Activated CD4-positive, alpha-beta T cell treated with anti-CD3 and anti-CD28 coated beads, Interleukin-2, amount 10 ng/mL, durations not matched to agents 7 days and 5 days (primary cell): ENCODE measurements around the gene MESD. TPM values are rescaled to one million over a fixed set of nuclear protein-coding genes. Genes with fewer than 3 reads are reported as not detected.

ENCODE experiments used
- CTCF ChIA-PET: fragments of 350-600 bp; sonication (Branson Sonifier 250); formaldehyde crosslinking; loops from one replicate; lab custom pipeline; 2021; ENCODE audit warnings: antibody characterized with exemption; lab: Charles Lee
- POLR2A ChIA-PET: fragments of 350-600 bp; sonication (Branson Sonifier 250); formaldehyde crosslinking; loops from one replicate; lab custom pipeline; 2021; ENCODE audit warnings: antibody characterized with exemption; lab: Charles Lee
- DNase-seq: peaks from one replicate; pipeline ENCODE4 v3.0.0-alpha.2; 2020
- H3K27ac Mint-ChIP-seq: one replicate; pipeline ENCODE4 v1.8.0; 2021; ENCODE audit warnings: mild to moderate bottlenecking, moderate library complexity, mixed read lengths
- H3K27me3 Mint-ChIP-seq: one replicate; pipeline ENCODE4 v1.8.0; 2021; ENCODE audit warnings: mixed read lengths
- H3K36me3 Mint-ChIP-seq: one replicate; pipeline ENCODE4 v1.8.0; 2021; ENCODE audit warnings: low read depth, mixed read lengths
- H3K4me1 Mint-ChIP-seq: one replicate; pipeline ENCODE4 v1.8.0; 2021; ENCODE audit warnings: mixed read lengths
- H3K4me3 Mint-ChIP-seq: one replicate; pipeline ENCODE4 v1.8.0; 2021; ENCODE audit warnings: mild to moderate bottlenecking, moderate library complexity, mixed read lengths
- H3K9me3 Mint-ChIP-seq: one replicate; pipeline ENCODE4 v1.8.0; 2021; ENCODE audit warnings: mixed read lengths
- total RNA-seq, 2 experiments: library from RNA; stranded (reverse); gene quantifications; one replicate each; pipeline ENCODE4 v1.2.3, GENCODE V29; 2021

MESD gene
- total RNA-seq, 2 experiments from 2014 or later, result 34.0 to 34.3 TPM

DNA sequence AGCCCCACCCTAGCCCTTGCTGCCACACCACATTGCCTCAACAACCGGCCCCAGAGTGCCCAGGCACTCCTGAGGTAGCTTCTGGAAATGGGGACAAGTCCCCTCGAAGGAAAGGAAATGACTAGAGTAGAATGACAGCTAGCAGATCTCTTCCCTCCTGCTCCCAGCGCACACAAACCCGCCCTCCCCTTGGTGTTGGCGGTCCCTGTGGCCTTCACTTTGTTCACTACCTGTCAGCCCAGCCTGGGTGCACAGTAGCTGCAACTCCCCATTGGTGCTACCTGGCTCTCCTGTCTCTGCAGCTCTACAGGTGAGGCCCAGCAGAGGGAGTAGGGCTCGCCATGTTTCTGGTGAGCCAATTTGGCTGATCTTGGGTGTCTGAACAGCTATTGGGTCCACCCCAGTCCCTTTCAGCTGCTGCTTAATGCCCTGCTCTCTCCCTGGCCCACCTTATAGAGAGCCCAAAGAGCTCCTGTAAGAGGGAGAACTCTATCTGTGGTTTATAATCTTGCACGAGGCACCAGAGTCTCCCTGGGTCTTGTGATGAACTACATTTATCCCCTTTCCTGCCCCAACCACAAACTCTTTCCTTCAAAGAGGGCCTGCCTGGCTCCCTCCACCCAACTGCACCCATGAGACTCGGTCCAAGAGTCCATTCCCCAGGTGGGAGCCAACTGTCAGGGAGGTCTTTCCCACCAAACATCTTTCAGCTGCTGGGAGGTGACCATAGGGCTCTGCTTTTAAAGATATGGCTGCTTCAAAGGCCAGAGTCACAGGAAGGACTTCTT, 39.1 kb downstream of the MESD start:
- ChIA-PET POLR2A (no interaction called here), CTCF (interaction anchor here (0.8 to 1.3 kb wide), 2 partner anchors 20 to 165 kb away, joined by 3 read pairs; no protein-coding TSS in a partner anchor)
- Mint-ChIP-seq H3K4me3 (no peak overlapping the region), H3K27me3 (no peaks in the 10 kb centered on the region), H3K9me3 (no peaks in the 10 kb centered on the region), H3K4me1 (no peaks in the 10 kb centered on the region), H3K27ac (no peak overlapping the region), H3K36me3 (peaks cover 18% of the 10 kb centered on the region)
- no peak for DNase-seq

DNA sequence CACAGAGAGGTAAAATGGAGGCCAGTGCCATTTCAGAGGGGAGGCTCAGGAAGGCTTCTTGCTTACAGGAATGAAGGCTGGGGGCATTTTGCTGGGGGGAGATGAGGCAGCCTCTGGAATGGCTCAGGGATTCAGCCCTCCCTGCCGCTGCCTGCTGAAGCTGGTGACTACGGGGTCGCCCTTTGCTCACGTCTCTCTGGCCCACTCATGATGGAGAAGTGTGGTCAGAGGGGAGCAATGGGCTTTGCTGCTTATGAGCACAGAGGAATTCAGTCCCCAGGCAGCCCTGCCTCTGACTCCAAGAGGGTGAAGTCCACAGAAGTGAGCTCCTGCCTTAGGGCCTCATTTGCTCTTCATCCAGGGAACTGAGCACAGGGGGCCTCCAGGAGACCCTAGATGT, 39.9 kb downstream of the MESD start:
- H3K27me3 Mint-ChIP-seq, result no peaks in the 10 kb centered on the region
- no peaks in the 10 kb centered on the region for H3K9me3 Mint-ChIP-seq
- no peak for DNase-seq
- CTCF ChIA-PET, result interaction anchor here (0.8 to 1.3 kb wide), 2 partner anchors 21 to 164 kb away, joined by 3 read pairs; no protein-coding TSS in a partner anchor
- H3K36me3 Mint-ChIP-seq, result peaks cover 17% of the 10 kb centered on the region
- H3K27ac Mint-ChIP-seq, result no peak overlapping the region
- no peaks in the 10 kb centered on the region for H3K4me1 Mint-ChIP-seq
- H3K4me3 Mint-ChIP-seq, result no peak overlapping the region
- POLR2A ChIA-PET, result no interaction called here

DNA sequence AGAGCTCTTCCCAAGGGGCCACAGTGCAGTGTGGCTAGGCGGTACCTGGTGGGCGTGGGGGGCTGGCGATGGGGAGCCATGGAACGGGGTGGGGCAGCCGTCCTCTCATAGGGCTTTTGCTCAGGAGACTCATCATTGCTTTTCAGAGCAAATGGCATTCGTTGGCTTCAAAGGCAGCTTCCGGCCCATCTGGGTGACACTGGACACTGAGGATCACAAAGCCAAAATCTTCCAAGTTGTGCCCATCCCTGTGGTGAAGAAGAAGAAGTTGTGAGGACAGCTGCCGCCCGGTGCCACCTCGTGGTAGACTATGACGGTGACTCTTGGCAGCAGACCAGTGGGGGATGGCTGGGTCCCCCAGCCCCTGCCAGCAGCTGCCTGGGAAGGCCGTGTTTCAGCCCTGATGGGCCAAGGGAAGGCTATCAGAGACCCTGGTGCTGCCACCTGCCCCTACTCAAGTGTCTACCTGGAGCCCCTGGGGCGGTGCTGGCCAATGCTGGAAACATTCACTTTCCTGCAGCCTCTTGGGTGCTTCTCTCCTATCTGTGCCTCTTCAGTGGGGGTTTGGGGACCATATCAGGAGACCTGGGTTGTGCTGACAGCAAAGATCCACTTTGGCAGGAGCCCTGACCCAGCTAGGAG, 40.8 kb downstream of the MESD start:
- CTCF ChIA-PET, result no interaction called here
- POLR2A ChIA-PET, result no interaction called here
- Mint-ChIP-seq H3K27ac (no peak overlapping the region), H3K36me3 (peaks cover 20% of the 10 kb centered on the region), H3K9me3 (no peaks in the 10 kb centered on the region), H3K27me3 (no peaks in the 10 kb centered on the region), H3K4me1 (no peaks in the 10 kb centered on the region), H3K4me3 (no peak overlapping the region)
- no peak for DNase-seq

- Mint-ChIP-seq H3K27ac (no peak overlapping the region), H3K9me3 (no peaks in the 10 kb centered on the region), H3K36me3 (peaks cover 15% of the 10 kb centered on the region), H3K4me1 (no peaks in the 10 kb centered on the region), H3K4me3 (no peak overlapping the region), H3K27me3 (no peaks in the 10 kb centered on the region)
- no peak for DNase-seq
- POLR2A ChIA-PET, result no interaction called here
- CTCF ChIA-PET, result no interaction called here
These were observed 43.0 kb downstream of the MESD start for GRCh38 chr15:80946576-80946975.

DNA sequence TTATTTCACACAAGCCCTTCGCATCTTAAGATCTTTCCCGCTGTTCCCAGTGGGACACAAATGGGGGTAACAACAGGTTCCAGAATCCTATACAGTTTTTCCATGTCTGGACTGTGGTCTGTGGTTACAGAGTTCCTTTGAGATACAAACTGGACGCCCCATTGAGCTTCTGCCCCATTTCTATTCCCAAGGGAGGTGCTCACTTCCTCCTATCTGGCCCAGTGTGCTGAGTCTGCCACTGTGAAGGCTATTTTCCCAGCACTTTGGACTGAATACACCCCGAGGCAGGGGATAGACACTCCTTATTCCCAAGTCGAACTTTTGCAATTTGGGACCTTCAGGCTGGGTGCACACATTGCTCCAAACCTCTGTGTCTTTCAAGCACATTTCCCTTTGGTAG, 44.0 kb downstream of the MESD start:
- Mint-ChIP-seq H3K9me3 (no peaks in the 10 kb centered on the region), H3K36me3 (peaks cover 10% of the 10 kb centered on the region), H3K27ac (no peak overlapping the region), H3K4me1 (no peaks in the 10 kb centered on the region), H3K27me3 (no peaks in the 10 kb centered on the region), H3K4me3 (no peak overlapping the region)
- ChIA-PET POLR2A (no interaction called here), CTCF (no interaction called here)
- DNase-seq, result no peak

DNA sequence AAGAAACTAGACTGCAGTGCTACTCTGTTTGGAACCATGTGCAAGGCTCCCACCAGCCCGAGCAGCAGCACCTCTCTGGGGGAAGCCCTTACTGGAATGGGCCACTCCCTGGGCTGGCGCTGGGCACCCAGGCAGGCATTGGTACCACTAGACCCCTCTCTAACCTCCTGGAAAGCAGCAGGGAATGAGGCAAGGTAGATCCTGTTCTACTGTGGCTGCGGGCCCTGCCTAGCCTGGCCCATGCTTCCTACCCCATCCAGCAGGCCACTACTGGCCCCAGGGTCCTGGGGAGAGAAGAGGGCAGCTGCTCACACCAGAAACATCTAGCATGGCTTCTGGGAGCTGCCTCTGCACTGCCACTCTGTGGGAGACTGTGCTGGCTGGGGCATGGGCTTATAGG, 44.8 kb downstream of the MESD start:
- ChIA-PET CTCF (interaction anchor here (0.6 kb wide), 1 partner anchor 90 kb away, joined by 3 read pairs; no protein-coding TSS in a partner anchor), POLR2A (no interaction called here)
- no peak overlapping the region for H3K27ac Mint-ChIP-seq
- no peak for DNase-seq
- no peaks in the 10 kb centered on the region for H3K27me3 Mint-ChIP-seq
- H3K36me3 Mint-ChIP-seq, result peaks cover 6% of the 10 kb centered on the region
- H3K9me3 Mint-ChIP-seq, result no peaks in the 10 kb centered on the region
- no peak overlapping the region for H3K4me3 Mint-ChIP-seq
- no peaks in the 10 kb centered on the region for H3K4me1 Mint-ChIP-seq

GRCh38 chr15:80942746-80943565, 46.7 kb downstream of the MESD start:
- no peaks in the 10 kb centered on the region for H3K4me1 Mint-ChIP-seq
- no peaks in the 10 kb centered on the region for H3K9me3 Mint-ChIP-seq
- DNase-seq, result no peak
- peaks cover 3% of the 10 kb centered on the region for H3K36me3 Mint-ChIP-seq
- no peak overlapping the region for H3K27ac Mint-ChIP-seq
- H3K27me3 Mint-ChIP-seq, result no peaks in the 10 kb centered on the region
- POLR2A ChIA-PET, result no interaction called here
- no peak overlapping the region for H3K4me3 Mint-ChIP-seq
- CTCF ChIA-PET, result no interaction called here

GRCh38 chr15:80942266-80942665, 47.4 kb downstream of the MESD start:
- DNase-seq, result no peak
- Mint-ChIP-seq H3K9me3 (no peaks in the 10 kb centered on the region), H3K27ac (no peak overlapping the region), H3K36me3 (peaks cover 3% of the 10 kb centered on the region), H3K4me3 (no peak overlapping the region), H3K27me3 (no peaks in the 10 kb centered on the region), H3K4me1 (no peaks in the 10 kb centered on the region)
- ChIA-PET CTCF (no interaction called here), POLR2A (no interaction called here)

DNA sequence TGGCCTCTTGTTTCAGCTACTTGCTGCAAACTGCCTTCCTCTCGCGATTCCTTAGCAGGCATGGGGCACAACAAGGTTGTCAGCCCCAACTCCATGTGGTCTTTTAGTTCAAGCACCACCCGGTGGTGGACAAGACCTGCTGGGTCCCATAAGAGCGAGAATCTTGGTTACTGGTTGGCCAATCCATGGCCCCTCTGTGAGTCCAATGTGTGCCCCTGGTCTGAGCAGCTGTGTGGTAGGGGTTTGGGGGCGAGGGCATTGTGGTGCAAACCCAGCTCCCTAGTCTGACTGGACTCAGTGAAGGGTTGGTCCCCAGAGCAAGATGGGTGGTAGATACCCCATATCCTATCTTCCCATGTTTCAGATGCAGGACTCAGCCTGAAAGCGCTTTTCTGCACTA, 48.8 kb downstream of the MESD start:
- no peak for DNase-seq
- Mint-ChIP-seq H3K4me3 (no peak overlapping the region), H3K9me3 (no peaks in the 10 kb centered on the region), H3K4me1 (no peaks in the 10 kb centered on the region), H3K27ac (no peak overlapping the region), H3K36me3 (peaks cover 3% of the 10 kb centered on the region), H3K27me3 (no peaks in the 10 kb centered on the region)
- ChIA-PET POLR2A (no interaction called here), CTCF (interaction anchor here (1.5 kb wide), 1 partner anchor 19 kb away, joined by 3 read pairs; no protein-coding TSS in a partner anchor)

DNA sequence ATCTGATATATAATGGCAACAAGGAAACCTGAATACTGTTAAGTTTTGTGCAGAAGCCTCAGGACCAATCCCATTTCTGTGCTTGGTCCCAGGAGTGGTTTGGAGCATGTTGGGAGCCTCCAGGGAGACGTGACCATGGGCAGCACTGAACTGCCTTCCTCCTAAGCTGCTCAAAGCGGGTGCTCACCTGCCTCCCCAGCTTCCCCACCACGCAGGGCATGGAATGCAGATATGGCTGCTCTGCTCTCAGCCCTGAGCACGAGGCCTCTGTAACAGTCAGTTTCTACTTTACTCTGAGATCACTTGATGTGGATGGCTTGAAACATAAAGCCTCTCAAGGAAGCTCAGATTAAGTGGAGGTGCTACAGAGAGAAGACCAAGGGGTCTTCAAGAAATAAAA, 49.3 kb downstream of the MESD start:
- no peak overlapping the region for H3K4me3 Mint-ChIP-seq
- DNase-seq, result no peak
- ChIA-PET POLR2A (no interaction called here), CTCF (interaction anchor here (1.5 kb wide), 1 partner anchor 18 kb away, joined by 3 read pairs; no protein-coding TSS in a partner anchor)
- peaks cover 3% of the 10 kb centered on the region for H3K36me3 Mint-ChIP-seq
- no peaks in the 10 kb centered on the region for H3K27me3 Mint-ChIP-seq
- no peaks in the 10 kb centered on the region for H3K4me1 Mint-ChIP-seq
- no peak overlapping the region for H3K27ac Mint-ChIP-seq
- no peaks in the 10 kb centered on the region for H3K9me3 Mint-ChIP-seq

DNA sequence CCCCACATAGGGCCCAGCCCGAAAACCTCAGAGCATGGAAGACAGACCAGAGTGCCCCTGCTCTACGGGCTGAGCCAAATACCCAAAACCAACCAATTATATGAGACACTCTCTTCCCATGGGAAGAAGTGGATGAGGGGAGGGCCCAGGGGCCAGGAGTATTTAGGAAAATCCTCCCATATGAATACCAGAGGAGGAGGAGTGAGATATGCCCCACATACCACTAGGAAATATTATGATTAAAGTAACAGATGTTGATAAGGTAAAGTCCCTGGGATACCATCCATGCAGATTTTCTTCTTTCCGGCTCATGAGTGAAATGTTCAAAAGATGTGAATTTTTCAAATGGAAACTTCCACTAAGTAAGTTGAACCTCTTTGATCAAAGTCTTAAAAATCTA, 50.4 kb downstream of the MESD start:
- no peak for DNase-seq
- ChIA-PET POLR2A (interaction anchor here (0.6 kb wide), 1 partner anchor 166 kb away, joined by 4 read pairs; no protein-coding TSS in a partner anchor), CTCF (no interaction called here)
- Mint-ChIP-seq H3K36me3 (peaks cover 2% of the 10 kb centered on the region), H3K9me3 (no peaks in the 10 kb centered on the region), H3K27ac (no peak overlapping the region), H3K4me1 (peaks cover 8% of the 10 kb centered on the region), H3K27me3 (no peaks in the 10 kb centered on the region), H3K4me3 (no peak overlapping the region)

DNA sequence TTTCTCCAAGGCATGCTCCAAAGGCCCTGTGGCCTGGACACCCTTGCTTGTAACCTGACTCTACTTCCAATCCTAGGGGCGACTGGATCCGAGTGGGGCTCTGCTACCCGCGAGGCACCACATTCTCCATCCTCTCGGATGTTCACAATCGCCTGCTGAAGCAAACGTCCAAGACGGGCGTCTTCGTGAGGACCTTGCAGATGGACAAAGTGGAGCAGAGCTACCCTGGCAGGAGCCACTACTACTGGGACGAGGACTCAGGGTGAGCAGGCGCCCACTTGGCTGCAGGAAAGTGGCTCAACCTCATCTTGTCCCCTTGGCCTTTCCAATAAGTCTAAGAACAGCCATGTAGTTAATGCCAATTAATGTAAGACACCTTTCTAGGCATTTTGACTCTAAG, 51.9 kb downstream of the MESD start:
- POLR2A ChIA-PET, result no interaction called here
- Mint-ChIP-seq H3K27me3 (no peaks in the 10 kb centered on the region), H3K4me1 (peaks cover 8% of the 10 kb centered on the region), H3K36me3 (peaks cover 2% of the 10 kb centered on the region), H3K4me3 (no peak overlapping the region), H3K9me3 (no peaks in the 10 kb centered on the region), H3K27ac (peak overlapping the region; percentile 41)
- CTCF ChIA-PET, result no interaction called here
- no peak for DNase-seq
